Measurements from ENCODE around the gene BACH2. TPM values are rescaled to one million over a fixed set of nuclear protein-coding genes. Genes with fewer than 3 reads are reported as not detected.

The BACH2 gene
- total RNA-seq, 1 experiment from 2014 or later, result 2.0 TPM

DNA sequence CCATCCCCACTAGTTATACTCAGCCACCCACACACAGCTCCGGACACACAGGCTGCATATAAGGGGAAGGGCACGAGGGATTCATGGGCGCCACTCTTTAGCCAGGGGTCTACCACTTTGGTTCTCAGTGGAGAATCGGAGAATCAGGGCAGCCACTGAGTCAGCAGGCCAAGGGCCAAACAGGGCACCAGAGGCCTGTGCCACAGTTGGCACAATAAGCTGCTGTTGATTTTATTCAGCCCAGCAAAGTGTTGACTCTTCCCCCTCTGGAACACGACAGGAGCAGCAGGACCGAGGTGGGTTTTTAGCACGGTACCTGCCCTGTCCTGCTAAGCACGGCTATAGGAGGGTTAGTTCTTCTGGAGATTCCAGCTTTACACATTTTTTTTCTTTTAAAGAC lies 354.0 kb downstream of the BACH2 start:
- no peak for DNase-seq (ENCODE audit: low read depth)

DNA sequence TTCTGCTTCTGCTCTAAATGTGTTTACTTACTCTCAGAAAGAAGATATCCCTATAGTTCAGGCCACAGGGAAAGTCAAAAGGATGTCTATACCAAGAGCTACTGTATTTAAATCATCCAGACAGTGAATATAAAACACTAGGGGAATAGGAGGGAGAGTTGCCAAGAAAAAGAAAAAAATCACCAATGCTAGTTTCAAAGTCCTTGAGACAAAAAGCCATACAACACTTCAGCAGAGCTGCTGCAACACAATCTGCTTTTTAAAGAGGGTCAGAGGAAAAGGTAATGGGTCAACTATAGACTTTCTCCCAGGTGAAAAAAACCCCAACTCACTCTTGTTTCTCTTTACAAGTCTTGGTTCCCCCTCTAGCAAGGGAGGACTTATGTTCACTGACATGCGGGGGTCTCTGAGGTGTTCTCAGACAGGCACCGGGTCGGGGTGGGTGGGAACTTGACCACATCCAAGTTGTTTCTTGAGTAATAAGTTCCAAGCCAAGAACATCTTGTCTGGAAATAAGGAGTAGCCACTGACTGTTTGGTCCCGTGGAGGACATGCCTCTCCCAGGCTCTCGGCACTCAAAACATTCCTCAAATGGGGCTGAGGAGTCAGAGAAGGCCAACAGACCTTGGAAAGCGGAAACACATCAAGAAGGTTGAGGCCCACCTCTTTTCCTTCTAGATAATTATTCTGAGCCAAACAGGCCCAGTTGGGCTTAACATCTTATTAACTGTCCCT lies 354.7 kb downstream of the BACH2 start:
- no peak for DNase-seq (ENCODE audit: low read depth)

DNA sequence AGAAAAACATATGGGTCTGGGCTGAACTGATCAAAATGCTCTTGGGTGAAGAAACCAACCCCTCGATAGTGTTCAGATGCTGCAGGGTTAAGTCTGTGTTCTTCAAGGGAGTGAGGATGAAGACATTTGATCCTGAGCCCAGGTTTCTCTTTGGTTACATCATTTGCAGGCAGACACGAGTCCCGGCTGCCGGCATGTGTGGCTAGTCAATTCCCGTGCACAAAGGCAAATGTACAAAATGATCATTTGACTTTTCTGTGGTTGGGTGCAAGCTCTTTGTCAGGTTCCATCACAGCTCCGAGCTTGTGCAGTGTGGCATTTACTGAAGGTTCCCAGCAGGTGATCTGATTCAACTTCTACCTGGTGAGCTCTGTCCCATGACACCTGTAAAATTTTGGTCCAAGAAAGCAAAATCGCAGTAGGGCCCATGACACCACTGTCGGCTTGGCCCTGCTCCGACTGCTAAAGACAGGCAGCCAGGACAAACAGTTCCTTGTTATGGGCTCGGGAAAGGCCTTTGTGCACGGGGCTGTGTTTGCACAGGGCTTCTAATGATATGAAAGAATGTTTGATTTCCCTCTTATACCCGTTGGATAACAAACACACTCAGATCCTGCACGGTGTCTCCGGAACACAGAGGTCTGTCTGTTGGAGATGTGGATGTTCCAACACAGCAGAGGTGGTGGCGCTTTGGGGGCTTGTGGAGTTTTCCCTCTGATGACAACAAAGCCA lies 355.4 kb downstream of the BACH2 start:
- no peak for DNase-seq (ENCODE audit: low read depth)

DNA sequence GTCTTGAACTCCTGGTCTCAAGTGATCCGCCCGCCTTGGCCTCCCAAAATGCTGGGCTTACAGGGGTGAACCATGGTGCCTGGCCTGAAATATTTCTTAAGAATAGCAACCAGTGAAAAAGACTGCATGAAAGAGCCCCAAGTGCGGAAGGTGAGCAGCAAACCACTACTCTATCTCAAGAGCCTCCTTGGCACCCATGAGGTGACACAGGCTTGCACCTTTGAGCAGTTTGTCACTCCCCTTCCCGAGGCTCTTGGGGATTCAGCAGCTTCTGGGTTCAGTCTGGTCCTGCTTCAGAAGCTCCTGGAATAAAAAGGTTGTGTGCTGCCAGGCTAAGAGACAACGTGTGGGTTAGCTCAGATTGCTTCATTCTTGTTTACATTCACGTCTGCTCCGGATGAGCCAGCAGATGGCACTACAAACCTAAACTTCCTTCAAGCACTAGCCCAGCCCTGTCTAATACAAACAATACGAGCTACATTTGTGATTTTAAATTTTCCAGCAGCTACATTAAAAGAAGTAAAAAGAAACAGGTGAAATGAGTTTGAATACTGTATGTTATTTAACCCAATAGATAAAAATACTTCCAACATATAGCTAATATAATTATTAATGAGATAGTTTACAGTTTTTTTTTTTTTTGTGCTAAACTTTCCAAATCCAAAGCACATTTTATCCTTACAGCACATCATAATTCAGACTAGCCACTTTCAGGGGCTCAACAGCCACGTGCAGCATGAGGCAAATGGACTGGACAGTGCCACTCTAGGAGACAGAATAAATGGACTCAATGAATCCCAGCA lies 356.2 kb downstream of the BACH2 start:
- peak; percentile 79 for DNase-seq (ENCODE audit: low read depth)

DNA sequence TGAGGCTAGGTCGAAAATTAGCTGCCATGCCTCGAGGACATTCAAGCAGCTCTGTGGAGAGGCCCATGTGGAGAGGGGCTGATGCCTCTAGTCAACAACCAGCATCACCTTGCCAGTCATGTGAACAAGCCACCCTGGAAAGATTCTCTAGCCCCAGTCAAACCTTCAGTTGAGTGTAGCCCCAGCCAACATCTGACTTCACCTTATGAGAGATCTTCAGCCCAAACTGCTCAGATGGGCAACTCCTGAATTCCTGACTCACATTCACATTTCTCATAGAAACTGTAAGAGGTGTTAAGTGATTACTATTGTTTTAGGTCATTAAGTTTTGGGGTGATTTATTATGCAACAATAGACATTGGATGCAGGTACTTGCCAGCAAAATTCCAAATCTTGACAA lies 357.5 kb downstream of the BACH2 start:
- DNase-seq (ENCODE audit: low read depth), result no peak

DNA sequence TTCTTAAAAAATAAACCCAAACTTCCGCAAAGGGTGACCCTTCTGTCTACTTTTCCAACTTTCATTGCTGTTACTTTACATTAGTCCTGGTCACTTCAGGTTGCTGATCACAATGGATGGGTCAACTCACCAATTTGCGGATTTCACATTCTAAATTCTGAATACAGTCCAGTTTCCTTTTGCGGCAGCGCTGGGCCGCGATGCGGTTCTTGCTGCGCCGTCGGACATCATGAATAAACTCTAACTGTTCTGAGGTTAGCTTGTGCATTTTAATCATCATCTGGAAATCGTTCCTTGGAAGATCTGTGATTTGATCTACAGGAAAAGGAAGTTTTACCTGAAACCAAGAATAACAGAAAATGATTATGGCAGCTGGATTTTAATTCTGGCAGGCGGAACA lies 358.6 kb downstream of the BACH2 start:
- no peak for DNase-seq (ENCODE audit: low read depth)

DNA sequence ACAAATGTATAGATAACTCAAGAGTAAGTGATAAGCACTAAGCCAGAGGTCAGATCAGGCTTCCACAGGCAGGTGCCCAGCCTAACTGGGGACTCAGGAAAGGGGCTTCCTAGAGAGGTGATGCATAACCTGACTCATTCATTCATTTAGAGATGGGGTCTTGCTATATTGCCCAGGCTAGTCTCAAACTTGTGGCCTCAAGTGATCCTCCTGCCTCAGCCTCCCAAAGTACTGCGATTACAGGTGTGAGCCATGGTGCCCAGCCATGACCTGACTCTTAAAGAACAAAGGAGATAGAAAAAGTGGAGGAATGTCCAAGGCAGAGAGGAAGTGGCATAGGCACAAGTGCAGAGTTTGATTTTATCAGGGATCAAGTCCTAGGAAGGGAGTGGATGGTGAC lies 360.5 kb downstream of the BACH2 start:
- DNase-seq (ENCODE audit: low read depth), result no peak

DNA sequence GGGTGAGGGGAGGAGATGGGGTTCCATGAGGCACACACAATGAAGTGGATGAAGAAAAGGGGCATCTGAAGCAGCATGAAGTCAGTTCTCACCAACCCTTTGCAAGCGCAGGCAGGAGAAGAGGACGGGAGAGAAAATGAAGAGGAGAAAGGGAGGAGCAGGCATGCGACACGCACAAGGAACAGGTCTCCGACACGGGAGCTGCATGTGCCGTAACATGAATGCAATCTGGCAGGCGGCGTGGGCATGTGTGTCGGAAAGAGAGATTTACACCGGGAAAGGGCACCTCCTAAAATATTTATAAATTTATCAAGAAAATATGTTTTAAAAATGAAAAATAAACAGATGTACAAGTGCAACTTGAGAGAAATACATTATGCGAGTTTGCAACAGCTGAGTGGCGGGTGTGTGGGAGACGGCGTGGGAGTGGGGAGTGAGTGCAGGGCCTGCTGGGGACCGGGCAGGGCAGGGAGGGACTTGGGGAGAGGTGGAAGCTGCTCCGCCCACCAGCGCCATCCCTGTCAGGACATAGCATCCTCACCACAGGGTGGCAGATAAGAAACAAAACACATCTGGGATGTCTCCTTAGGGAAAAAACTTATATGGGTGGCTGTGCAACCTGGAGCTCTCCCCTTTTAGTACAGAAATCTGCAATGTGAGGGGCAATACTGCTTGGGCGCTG lies 361.8 kb downstream of the BACH2 start:
- DNase-seq (ENCODE audit: low read depth), result no peak

DNA sequence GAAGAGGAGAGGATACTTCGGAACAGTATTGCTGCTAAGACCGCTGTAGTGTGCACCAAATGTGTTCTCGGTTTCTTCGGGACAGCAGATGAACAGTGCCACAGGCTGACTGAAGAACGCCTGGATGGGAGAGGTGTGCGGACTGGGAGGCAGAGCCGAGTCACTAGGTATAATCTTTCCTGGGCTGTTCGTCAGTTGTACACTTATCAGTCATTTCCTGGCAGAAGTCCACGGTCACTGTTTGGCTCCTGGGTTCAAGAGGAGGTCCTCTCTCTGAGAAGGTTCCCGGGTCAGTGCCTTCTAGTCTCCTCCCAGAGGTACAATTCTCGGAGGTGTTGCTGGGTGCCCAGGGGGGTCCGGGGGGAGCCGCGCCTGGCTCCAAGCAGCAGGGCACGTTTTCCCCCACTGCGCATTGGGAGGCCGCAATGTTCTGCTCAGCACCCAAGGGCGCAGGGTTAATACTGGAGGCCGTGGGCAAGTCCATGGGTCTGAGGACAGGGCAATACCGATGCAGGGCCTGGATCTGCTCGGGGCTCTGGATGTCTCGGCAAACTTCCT lies 364.3 kb downstream of the BACH2 start:
- DNase-seq (ENCODE audit: low read depth), result no peak

DNA sequence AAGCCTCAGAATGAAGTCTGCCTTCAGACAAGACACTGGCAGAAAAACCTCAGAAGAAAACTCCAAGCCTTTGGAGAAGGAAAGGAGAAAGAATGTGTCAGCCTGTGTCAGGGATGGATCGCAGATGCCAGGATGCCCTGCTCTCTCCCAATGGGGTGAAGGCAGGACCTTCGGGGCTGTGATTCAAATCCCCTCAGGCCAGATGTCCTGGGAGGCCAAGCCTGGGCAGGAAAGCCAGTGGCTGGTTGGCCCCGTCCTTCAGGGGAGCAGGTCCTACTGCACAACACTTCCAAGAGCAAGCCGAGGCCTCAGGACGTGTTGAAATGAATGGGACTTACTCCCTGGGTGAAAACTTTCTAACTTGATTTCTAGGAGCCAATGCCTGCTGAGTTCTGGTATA lies 365.9 kb downstream of the BACH2 start:
- DNase-seq (ENCODE audit: low read depth), result no peak

DNA sequence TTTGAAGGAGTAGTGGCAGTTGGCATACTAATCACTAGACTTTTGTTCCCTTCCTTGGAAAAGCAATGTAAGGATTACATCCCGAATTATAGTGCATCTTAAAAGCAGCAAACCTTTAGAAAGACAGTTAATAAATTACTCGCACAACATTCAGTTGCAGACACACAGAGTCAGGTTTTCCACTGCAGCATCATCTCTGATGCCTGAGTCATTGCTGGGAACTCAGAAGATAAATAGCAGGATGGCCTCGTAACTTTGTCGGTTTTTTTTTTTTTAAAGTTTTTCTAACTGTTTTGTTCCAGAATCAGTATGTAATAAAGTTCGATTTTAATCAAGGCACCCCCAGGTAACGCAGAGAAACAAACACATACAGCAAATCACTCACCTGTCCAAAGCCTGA lies 368.0 kb downstream of the BACH2 start:
- no peak for DNase-seq (ENCODE audit: low read depth)

DNA sequence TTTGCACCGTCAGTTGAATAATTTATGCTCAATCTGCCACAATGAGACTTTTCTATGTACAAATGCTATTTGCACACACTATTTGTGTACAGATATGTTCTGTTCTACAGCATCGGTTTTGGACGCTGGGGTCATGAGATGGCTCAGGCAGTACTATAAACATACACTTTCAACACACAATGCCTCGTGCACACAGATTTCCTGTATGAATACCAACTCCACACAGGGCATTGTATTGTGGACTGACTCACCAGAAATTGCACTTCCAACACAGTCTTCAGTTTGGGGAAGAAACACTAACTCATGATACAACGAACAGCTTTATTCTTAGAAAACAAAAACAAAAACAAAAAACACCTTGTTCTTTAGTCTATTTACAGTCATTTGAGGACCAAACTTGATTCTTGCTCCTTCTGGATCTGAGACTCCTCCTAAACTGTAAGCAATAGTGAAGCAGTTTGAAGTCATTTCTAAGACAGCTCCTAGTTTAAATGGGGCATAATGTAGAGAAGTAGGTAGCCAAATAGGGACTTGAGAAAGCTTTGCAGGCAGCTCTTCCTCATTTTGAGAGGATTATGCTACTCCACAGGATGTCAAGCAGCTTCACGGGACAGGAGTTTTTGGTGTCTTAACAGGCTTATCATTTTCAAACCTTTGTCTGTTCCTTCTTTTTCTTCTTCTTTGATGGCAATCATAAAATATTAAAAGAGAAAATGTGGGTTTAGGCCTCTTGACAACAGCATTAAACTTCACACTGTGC lies 368.7 kb downstream of the BACH2 start:
- DNase-seq (ENCODE audit: low read depth), result no peak

DNA sequence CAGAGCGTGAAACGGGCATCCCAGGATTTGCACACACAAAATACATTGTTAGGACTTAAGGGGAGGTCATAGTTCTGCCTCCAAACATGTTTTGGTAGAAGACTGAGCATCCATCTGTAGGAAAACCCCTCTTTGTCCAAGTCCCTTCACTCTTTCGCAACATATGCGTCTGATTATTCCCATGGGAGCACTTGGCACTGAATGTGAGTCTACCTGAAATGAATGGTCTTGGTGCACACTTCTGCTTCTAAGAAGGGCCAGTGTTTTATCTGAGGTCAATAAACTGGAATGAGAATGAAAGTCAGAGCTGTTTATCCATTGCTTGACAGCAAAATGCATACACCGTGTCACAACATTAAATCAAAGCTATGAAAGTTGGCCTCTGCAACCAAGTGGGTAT lies 369.4 kb downstream of the BACH2 start:
- no peak for DNase-seq (ENCODE audit: low read depth)

DNA sequence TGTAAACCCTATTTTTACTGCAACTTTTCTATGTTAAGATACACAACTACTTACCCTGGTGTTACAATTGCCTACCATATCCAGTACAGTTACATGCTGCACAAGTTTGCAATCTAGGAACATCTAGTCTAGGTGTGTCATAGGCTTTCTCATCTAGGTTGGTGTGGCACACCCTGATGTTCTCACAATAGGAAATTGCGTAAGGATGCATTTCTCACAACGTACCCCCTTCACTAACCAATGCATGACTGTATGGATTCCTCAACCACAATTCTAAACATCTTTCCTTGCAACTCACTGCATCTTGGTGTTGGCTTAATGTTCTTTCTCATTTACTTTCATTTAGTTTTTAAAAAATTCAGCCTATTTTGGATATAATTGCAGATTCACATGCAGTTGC lies 370.8 kb downstream of the BACH2 start:
- DNase-seq (ENCODE audit: low read depth), result no peak

DNA sequence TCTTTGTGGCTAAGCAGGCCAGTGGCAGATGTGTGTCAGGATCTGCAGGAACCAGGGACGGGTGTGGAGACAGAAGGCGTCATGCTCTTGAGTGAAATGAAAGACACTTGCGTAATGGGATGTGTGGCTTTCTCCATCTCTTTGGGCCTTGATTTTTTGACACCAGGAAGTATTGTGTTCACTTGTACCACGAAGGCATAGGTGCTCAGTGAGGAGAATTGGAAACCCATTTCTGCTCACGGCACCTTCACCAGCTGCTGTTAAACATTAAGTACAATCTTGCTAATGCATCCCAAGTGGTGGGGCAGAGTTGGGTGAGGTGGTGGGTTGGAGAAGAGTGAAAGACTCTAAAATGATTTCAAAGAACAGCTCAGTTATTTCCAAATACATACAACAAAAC lies 372.4 kb downstream of the BACH2 start:
- DNase-seq (ENCODE audit: low read depth), result no peak

DNA sequence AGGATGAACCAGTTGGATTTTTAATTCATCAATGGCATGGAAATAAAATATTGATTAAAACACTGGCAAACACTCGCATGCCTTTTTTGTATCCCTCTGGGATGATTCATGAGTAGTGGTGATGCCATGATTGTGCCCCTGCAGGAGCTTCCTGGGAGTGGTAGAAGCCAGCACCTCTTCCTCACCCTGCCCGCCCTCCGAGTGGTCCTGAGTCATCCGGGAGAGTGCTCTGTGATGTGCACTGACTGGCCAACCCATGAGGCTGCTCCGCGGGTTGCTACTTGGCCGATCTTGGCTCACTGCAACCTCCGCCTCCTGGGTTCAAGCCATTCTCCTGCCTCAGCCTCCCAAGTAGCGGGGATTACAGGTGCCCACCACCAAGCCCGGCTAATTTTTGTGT lies 375.0 kb downstream of the BACH2 start:
- no peak for DNase-seq (ENCODE audit: low read depth)

DNA sequence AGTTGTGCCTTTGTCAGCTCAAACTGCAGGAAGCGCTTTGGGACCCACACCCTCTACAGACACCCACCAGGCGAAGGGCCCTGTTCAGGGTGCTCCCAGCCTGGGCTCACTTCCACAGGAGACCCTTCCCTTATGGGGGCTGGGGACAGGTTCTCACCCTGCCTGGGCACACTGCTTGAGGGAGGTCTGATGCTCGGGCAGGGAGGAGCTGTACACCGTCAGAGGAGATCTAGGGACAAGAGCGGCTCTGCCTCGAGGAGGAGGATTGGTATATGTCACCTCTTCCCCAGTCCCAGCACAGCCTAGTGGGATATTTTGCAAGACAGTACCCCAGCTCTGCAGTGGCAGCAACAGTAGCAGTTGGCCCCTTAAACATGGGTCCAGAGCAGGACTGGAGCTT lies 375.4 kb downstream of the BACH2 start:
- no peak for DNase-seq (ENCODE audit: low read depth)

DNA sequence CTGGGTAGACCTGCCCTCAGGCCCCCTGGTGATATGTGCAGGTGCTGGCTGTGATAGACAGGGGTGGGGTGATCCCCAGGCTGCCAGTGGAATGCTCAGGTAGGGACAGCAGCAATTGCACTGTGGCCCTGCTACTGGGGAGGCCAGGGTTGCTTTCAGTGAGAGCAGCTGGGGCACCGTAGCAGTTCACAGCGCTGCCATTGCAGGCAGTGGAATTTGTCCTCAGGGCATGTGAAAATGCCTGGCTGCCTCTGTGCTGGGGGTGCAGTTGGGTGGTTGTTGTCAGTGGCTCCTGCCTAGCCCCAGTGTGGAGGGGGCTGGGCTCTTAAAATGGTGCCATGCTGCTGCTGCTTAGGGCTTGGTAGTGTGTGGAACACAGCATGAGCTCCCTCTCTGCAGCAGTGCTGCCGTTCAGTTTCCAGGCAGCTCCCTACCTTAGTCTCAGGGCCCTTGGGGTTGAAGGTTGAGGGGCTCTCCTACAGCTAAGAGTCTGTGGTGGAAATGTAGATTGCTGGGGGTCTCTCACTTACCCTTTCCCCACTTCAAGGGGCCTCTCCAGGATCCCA lies 378.8 kb downstream of the BACH2 start:
- DNase-seq (ENCODE audit: low read depth), result no peak

DNA sequence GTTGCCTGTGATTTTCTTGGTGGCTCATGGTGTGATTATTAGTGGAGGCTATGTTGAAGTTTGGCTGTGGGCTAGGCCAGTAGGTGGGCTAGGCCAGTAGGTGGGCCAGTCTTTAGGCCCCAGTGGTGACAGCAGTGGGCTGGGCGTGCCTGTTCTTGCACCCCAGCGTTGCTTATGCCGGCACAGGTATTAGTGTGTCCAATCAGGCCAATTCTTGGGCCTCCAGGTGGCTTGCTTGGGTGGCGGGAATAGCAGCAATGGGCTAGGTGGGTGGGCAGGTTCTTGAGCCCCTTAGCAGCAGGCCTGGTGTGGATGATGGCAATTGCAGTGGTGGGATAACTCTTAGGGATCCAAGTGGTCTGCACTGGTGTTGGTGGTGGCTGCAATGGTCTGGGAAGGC lies 379.4 kb downstream of the BACH2 start:
- no peak for DNase-seq (ENCODE audit: low read depth)

DNA sequence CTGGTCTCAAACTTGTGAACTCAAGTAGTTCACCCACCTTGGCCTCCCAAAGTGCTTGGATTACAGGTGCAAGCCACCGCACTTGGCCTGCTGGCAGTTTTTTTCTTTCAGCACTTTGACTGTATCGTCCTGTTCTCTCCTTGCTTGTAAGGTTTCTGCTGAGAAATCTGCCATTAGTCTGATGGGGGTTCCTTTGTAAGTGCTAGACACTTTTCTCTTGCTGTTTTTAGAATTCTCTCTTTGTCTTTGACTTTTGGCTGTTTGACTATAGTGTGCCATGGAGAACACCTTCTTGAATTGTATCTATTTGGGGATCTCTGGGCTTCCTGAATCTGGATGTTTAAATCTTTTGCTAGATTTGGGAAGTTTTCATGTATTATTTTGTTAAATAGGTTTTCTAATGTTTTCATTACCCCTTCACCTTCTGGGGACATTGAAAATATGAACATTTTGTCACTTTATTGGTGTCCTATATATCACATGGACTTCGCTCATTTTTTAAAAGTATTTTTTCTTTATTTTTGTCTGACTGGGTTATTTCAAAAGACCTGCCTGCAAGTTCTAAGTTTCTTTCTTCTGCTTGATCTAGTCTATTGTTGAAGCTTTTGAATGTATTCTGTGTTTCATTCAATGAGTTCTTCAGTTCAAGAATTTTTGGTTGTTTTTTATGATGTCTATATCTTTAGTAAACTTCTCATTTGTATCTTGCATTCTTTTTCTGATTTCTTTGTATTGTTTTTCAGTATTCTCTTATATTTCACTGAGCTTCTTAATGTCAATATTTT lies 380.3 kb downstream of the BACH2 start:
- DNase-seq (ENCODE audit: low read depth), result no peak

Data from RPMI7951 (cell line).